OCI-LY1 (cell line): ENCODE measurements around the gene CAPN11.

Source experiments
- H2AFZ ChIP-seq: fragments of 200-600 bp; sonication (generic), shearing (Covaris generic); 2 replicates; pipeline ENCODE4 v1.6.0; 2014; ENCODE audit warnings: antibody characterized with exemption, mild to moderate bottlenecking, low read length
- H3F3A ChIP-seq: fragments of 200-600 bp; sonication (generic), shearing (Covaris generic); 2 replicates; pipeline ENCODE4 v1.6.0; 2014; ENCODE audit warnings: mild to moderate bottlenecking, antibody characterized with exemption, low read length, moderate library complexity; ENCODE audit not compliant: insufficient read depth
- H3K27ac ChIP-seq: fragments of 200-600 bp; sonication (generic); 2 replicates; pipeline ENCODE4 v1.5.1; 2014; ENCODE audit warnings: low read length, mixed run types, mild to moderate bottlenecking, low read depth; ENCODE audit not compliant: poor library complexity, severe bottlenecking
- H3K27me3 ChIP-seq: fragments of 200-600 bp; sonication (generic); 2 replicates; pipeline ENCODE4 v1.6.0; 2014; ENCODE audit warnings: antibody characterized with exemption, mild to moderate bottlenecking, low read length, moderate library complexity; ENCODE audit not compliant: insufficient read depth
- H3K36me3 ChIP-seq: fragments of 200-600 bp; sonication (generic); 2 replicates; pipeline ENCODE4 v1.6.1; 2014; ENCODE audit warnings: mild to moderate bottlenecking, antibody characterized with exemption, low read length, moderate library complexity, mixed read lengths; ENCODE audit not compliant: insufficient read depth
- H3K4me1 ChIP-seq: fragments of 200-600 bp; sonication (generic); 2 replicates; pipeline ENCODE4 v1.5.1; 2014; ENCODE audit warnings: mild to moderate bottlenecking, low read length, moderate library complexity; ENCODE audit not compliant: insufficient read depth, severe bottlenecking
- H3K4me2 ChIP-seq: fragments of 200-600 bp; sonication (generic), shearing (Covaris generic); 2 replicates; pipeline ENCODE4 v1.6.1; 2014; ENCODE audit warnings: low read length
- H3K4me3 ChIP-seq: fragments of 200-600 bp; sonication (generic); 2 replicates; pipeline ENCODE4 v1.5.1; 2014; ENCODE audit warnings: low read length, low read depth, mild to moderate bottlenecking, mixed read lengths; ENCODE audit not compliant: poor library complexity, severe bottlenecking
- H3K79me2 ChIP-seq: fragments of 200-600 bp; shearing (Covaris generic); 2 replicates; pipeline ENCODE4 v1.6.1; 2016; ENCODE audit warnings: mixed run types, low read length, mixed read lengths; ENCODE audit not compliant: insufficient read depth
- H3K9ac ChIP-seq: fragments of 200-600 bp; sonication (generic), shearing (Covaris generic); 2 replicates; pipeline ENCODE4 v1.6.1; 2014; ENCODE audit warnings: mild to moderate bottlenecking, low read length, mixed read lengths
- H3K9me2 ChIP-seq: fragments of 200-600 bp; sonication (generic), shearing (Covaris generic); 2 replicates; pipeline ENCODE4 v1.6.1; 2014; ENCODE audit warnings: low read depth, mild to moderate bottlenecking, low read length, mixed read lengths
- H3K9me3 ChIP-seq: fragments of 200-600 bp; shearing (Covaris generic); 2 replicates; pipeline ENCODE4 v1.6.1; 2014; ENCODE audit warnings: low read length, mixed read lengths
- H4K20me1 ChIP-seq: fragments of 200-600 bp; sonication (generic), shearing (Covaris generic); 2 replicates; pipeline ENCODE4 v1.6.0; 2016; ENCODE audit warnings: mild to moderate bottlenecking, low read length; ENCODE audit not compliant: insufficient read depth
- CTCF ChIP-seq: fragments of 200-600 bp; sonication (generic), shearing (Covaris generic); IDR thresholded peaks from 2 replicates; pipeline ENCODE4 v1.5.1; 2017; ENCODE audit warnings: mild to moderate bottlenecking, antibody characterized with exemption, low read length, moderate library complexity, mixed read lengths
- EZH2 ChIP-seq: fragments of 200-600 bp; sonication (generic), shearing (Covaris generic); IDR thresholded peaks from 2 replicates; pipeline ENCODE4 v1.8.0; 2017; ENCODE audit warnings: borderline replicate concordance, mixed run types, mild to moderate bottlenecking, antibody characterized with exemption, low read length, moderate library complexity, mixed read lengths

The CAPN11 gene

DNA sequence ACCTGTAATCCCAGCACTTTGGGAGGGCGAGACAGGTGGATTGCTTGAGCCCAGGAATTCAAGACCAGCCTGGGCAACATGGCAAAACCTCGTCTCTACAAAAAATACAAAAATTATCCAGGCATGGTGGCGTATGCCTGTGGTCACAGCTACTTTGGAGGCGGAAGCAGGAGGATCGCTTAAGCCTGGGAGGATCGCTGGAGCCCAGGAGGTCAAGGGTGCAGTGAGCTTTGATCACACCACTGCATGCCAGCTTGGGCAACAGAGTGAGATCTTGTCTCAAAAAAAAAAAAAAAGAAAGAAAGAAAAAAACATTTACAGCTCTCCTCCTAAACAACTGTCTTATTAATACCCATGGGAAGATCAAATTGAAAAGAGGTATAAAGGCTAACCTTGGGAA lies 49.3 kb downstream of the CAPN11 start:
- no peak overlapping the region for H3K9ac ChIP-seq
- H2AFZ ChIP-seq: no peak overlapping the region
- H3K4me2 ChIP-seq: no peak overlapping the region
- no peaks in the 10 kb centered on the region for H3K9me3 ChIP-seq
- H3F3A ChIP-seq: no peaks in the 10 kb centered on the region
- H3K27me3 ChIP-seq: no peaks in the 10 kb centered on the region; the same call in 1 of the 2 replicates
- no peak overlapping the region for H3K4me3 ChIP-seq
- H3K79me2 ChIP-seq: no peaks in the 10 kb centered on the region
- no peaks in the 10 kb centered on the region for H3K36me3 ChIP-seq
- no peaks in the 10 kb centered on the region for H4K20me1 ChIP-seq
- H3K27ac ChIP-seq: no peak overlapping the region
- TF ChIP-seq EZH2 (no peak), CTCF (no peak)
- no peaks in the 10 kb centered on the region for H3K4me1 ChIP-seq
- H3K9me2 ChIP-seq: no peaks in the 10 kb centered on the region

- Histone ChIP-seq H3K9me2 (no peaks in the 10 kb centered on the region), H2AFZ (no peak overlapping the region), H3K4me1 (no peaks in the 10 kb centered on the region), H3K9ac (no peak overlapping the region), H4K20me1 (no peaks in the 10 kb centered on the region), H3K4me2 (no peak overlapping the region), H3F3A (no peaks in the 10 kb centered on the region), H3K27me3 (no peaks in the 10 kb centered on the region; the same call in 1 of the 2 replicates), H3K9me3 (no peaks in the 10 kb centered on the region), H3K79me2 (no peaks in the 10 kb centered on the region), H3K4me3 (no peak overlapping the region), H3K27ac (no peak overlapping the region), H3K36me3 (no peaks in the 10 kb centered on the region)
- TF ChIP-seq EZH2 (no peak), CTCF (no peak)
Measured at GRCh38 chr6:44211284-44211683, 52.7 kb downstream of the CAPN11 start.

GRCh38 chr6:44214307-44214706 lies 55.7 kb downstream of the CAPN11 start:
- Histone ChIP-seq H3K27ac (no peak overlapping the region), H3K79me2 (no peaks in the 10 kb centered on the region), H3K4me3 (no peak overlapping the region), H3K9me2 (no peaks in the 10 kb centered on the region), H3F3A (peaks cover 6% of the 10 kb centered on the region; the same call in 1 of the 2 replicates), H3K9ac (no peak overlapping the region), H3K36me3 (no peaks in the 10 kb centered on the region), H3K9me3 (no peaks in the 10 kb centered on the region), H3K4me1 (peaks cover 14% of the 10 kb centered on the region), H3K27me3 (no peaks in the 10 kb centered on the region; the same call in 1 of the 2 replicates), H4K20me1 (no peaks in the 10 kb centered on the region), H3K4me2 (no peak overlapping the region), H2AFZ (no peak overlapping the region)
- no peak for TF ChIP-seq CTCF
- TF ChIP-seq EZH2: no peak
